ENCODE data around the gene LMBR1.

- TF ChIP-seq CTCF (IDR thresholded peaks at IDR 0.05), result no peak
- TF ChIP-seq POLR2AphosphoS5 (IDR thresholded peaks at IDR 0.05; ENCODE audit: low read depth, low read length), result no peak
- TF ChIP-seq SIN3A (IDR thresholded peaks at IDR 0.05; ENCODE audit: borderline replicate concordance, insufficient read depth, low read depth, low read length), result no peak
- TF ChIP-seq REST (IDR thresholded peaks at IDR 0.05; ENCODE audit: insufficient read depth in 1 of 2, low read depth in 2 of 2, low read length in 1 of 2), result no peak
- TF ChIP-seq TCF7L2 (IDR thresholded peaks at IDR 0.05; ENCODE audit: low read depth, low read length), result no peak
Measured at GRCh38 chr7:156635529-156636385, 257.2 kb downstream of the LMBR1 start.
